Measurements from ENCODE around the gene RILPL1.
"Not testable (repeated sequence)": the region's sequence is repeated elsewhere in the genome, so short reads cannot be mapped to it uniquely, and the experiment has no call there.

RILPL1 gene

DNA sequence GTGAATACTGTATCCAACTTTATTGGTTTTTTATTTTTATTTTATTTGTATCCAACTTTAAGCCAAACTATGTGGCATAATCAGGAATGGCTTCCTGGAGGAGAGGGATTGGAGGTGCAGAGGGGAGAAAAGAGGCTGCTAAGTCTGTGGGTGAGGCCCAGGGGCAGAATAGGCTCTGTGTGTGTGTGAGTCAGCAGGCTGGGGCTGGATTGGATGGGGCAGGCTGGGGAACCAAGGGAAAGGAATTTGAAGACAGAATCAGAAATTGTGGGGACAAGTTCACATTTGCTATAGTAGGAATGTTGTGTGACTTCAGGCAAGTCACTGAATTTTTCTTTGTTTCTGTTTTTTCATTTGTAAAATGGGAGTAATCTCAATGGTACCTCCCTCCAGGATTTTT, 12.8 kb upstream of the RILPL1 start:
- intact Hi-C loops (cut with micrococcal nuclease) = no loop called here
- no peaks in the 10 kb centered on the region for H3K36me3 Mint-ChIP-seq (ENCODE audit: low read depth)
- peaks cover under 1% of the 10 kb centered on the region for H3K4me1 Mint-ChIP-seq (ENCODE audit: low read depth)
- peaks cover 18% of the 10 kb centered on the region for H3K27me3 Mint-ChIP-seq
- H3K9me3 Mint-ChIP-seq = no peaks in the 10 kb centered on the region
- H3K27ac Mint-ChIP-seq = no peak overlapping the region
- no peak overlapping the region for H3K4me3 Mint-ChIP-seq

GRCh38 chr12:123543541-123543940, 10.0 kb upstream of the RILPL1 start:
- intact Hi-C loops (cut with micrococcal nuclease) = no loop called here
- H3K4me1 Mint-ChIP-seq (ENCODE audit: low read depth) = no peaks in the 10 kb centered on the region
- H3K4me3 Mint-ChIP-seq = no peak overlapping the region
- H3K9me3 Mint-ChIP-seq = no peaks in the 10 kb centered on the region
- H3K36me3 Mint-ChIP-seq (ENCODE audit: low read depth) = no peaks in the 10 kb centered on the region
- H3K27me3 Mint-ChIP-seq = peaks cover 39% of the 10 kb centered on the region
- no peak overlapping the region for H3K27ac Mint-ChIP-seq

DNA sequence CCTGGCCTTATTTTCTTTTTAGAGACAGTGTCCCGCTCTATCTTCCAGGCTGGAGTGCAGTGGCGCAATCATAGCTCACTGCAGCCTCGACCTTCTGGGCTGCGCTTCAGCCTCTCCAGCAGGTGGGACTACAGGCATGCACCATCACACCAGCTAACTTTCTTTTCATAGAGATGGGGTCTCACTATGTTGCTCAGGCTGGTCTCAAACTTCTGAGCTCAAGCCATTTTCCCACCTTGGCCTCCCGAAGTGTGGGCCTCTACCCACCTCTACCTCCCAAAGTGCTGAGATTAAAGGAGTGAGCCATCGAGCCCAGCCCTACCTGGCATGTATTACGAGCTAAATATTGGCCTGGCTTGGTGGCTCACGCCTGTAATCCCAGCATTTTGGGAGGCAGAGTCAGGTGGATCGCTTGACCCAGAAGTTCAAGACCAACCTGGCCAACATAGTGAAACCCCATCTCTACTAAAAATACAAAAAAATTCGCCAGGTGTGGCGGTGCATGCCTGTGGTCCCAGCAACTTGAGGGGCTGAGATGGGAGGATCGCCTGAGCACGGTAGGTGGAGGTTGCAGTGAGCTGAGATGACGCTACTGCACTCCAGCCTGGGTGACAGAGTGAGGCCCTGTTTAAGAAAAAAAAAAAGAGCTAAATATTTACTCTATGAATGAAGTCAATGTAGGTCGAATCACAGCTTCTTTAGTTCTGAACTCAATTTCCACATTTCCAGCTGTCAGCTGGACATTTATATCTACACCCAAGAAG, 7.6 kb upstream of the RILPL1 start:
- Mint-ChIP-seq H3K27ac (no peak overlapping the region), H3K36me3 (ENCODE audit: low read depth) (no peaks in the 10 kb centered on the region), H3K4me3 (no peak overlapping the region), H3K9me3 (no peaks in the 10 kb centered on the region), H3K27me3 (peaks cover 44% of the 10 kb centered on the region), H3K4me1 (ENCODE audit: low read depth) (no peaks in the 10 kb centered on the region)
- intact Hi-C loops (cut with micrococcal nuclease) = no loop called here

GRCh38 chr12:123535952-123536351, 2.4 kb upstream of the RILPL1 start:
- H3K4me1 Mint-ChIP-seq (ENCODE audit: low read depth) = peaks cover 22% of the 10 kb centered on the region
- H3K27ac Mint-ChIP-seq; H3K9me3 Mint-ChIP-seq; H3K4me3 Mint-ChIP-seq; intact Hi-C loops (cut with micrococcal nuclease): not testable (repeated sequence)
- peaks cover 11% of the 10 kb centered on the region for H3K36me3 Mint-ChIP-seq (ENCODE audit: low read depth)
- H3K27me3 Mint-ChIP-seq = peaks cover 72% of the 10 kb centered on the region

DNA sequence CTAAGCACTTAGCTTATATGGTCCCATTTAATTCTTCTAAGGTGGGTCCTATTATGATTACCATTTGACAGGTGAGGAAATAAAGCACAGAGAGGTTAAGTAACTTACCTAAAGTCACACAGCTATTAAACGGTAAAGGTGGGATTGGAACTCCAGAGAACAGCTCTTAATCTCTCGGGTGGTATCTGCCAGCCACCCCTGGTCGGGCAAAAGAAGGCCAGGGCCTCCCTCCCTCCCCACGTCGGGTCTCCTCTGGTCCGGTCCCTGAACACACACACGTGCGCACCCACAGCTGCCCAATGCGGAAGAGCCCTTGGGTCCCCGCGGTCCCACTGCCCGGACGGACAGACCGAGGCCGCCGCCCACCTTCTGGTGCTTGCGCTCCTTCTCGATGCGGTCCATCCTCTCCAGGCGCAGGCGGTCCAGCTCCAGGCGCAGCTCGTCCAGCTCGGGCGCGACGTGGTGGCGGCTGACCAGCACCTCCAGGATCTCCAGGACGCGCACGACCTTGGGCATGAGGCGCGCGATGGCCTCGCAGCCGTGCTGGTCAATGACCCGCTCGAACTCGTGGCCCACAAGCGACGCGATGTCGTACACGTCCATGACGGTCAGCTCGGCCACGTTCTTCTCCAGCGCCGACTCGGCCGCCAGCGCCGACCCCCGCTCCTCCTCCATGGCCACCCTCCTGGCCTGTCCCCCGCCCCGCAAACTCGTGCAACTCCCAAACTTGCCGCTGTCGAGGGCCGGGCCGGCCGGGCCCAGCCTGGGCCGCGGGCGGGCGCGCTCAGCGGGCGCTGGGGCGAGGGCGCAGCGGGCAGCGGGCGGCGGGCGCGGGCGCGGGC, 490 bp downstream of the RILPL1 start:
- Mint-ChIP-seq H3K36me3 (ENCODE audit: low read depth) (peaks cover 28% of the 10 kb centered on the region), H3K4me1 (ENCODE audit: low read depth) (peaks cover 33% of the 10 kb centered on the region), H3K27ac (peak overlapping the region; percentile 84), H3K27me3 (peaks cover 71% of the 10 kb centered on the region), H3K9me3 (no peaks in the 10 kb centered on the region), H3K4me3 (peak overlapping the region; percentile 80)
- intact Hi-C loops (cut with micrococcal nuclease) = loop anchor here (1.0 to 2.0 kb wide), 2 partner anchors 26 to 49 kb away; no protein-coding TSS in a partner anchor

GRCh38 chr12:123532019-123532418, 1.5 kb downstream of the RILPL1 start:
- Mint-ChIP-seq H3K4me1 (ENCODE audit: low read depth) (peaks cover 33% of the 10 kb centered on the region), H3K36me3 (ENCODE audit: low read depth) (peaks cover 36% of the 10 kb centered on the region), H3K27me3 (peaks cover 71% of the 10 kb centered on the region), H3K4me3 (peak overlapping the region; percentile 80), H3K9me3 (no peaks in the 10 kb centered on the region), H3K27ac (peak overlapping the region; percentile 84)
- intact Hi-C loops (cut with micrococcal nuclease) = loop anchor here (2.0 kb wide), 1 partner anchor 27 kb away; no protein-coding TSS in a partner anchor

GRCh38 chr12:123531091-123531490, 2.4 kb downstream of the RILPL1 start:
- H3K27me3 Mint-ChIP-seq = peaks cover 74% of the 10 kb centered on the region
- H3K27ac Mint-ChIP-seq = no peak overlapping the region
- no peak overlapping the region for H3K4me3 Mint-ChIP-seq
- intact Hi-C loops (cut with micrococcal nuclease) = no loop called here
- H3K9me3 Mint-ChIP-seq = no peaks in the 10 kb centered on the region
- H3K36me3 Mint-ChIP-seq (ENCODE audit: low read depth) = peaks cover 36% of the 10 kb centered on the region
- peaks cover 39% of the 10 kb centered on the region for H3K4me1 Mint-ChIP-seq (ENCODE audit: low read depth)

- Mint-ChIP-seq H3K9me3 (no peaks in the 10 kb centered on the region), H3K36me3 (ENCODE audit: low read depth) (peaks cover 36% of the 10 kb centered on the region), H3K4me3 (no peak overlapping the region), H3K27me3 (peaks cover 71% of the 10 kb centered on the region), H3K27ac (no peak overlapping the region), H3K4me1 (ENCODE audit: low read depth) (peaks cover 39% of the 10 kb centered on the region)
- intact Hi-C loops (cut with micrococcal nuclease) = no loop called here
Observed at GRCh38 chr12:123530668-123531067, 2.9 kb downstream of the RILPL1 start.

GRCh38 chr12:123529686-123530085, 3.8 kb downstream of the RILPL1 start:
- no peak overlapping the region for H3K27ac Mint-ChIP-seq
- H3K4me3 Mint-ChIP-seq = no peak overlapping the region
- H3K36me3 Mint-ChIP-seq (ENCODE audit: low read depth) = peaks cover 39% of the 10 kb centered on the region
- peaks cover 68% of the 10 kb centered on the region for H3K27me3 Mint-ChIP-seq
- no peaks in the 10 kb centered on the region for H3K9me3 Mint-ChIP-seq
- peaks cover 39% of the 10 kb centered on the region for H3K4me1 Mint-ChIP-seq (ENCODE audit: low read depth)
- intact Hi-C loops (cut with micrococcal nuclease) = no loop called here

DNA sequence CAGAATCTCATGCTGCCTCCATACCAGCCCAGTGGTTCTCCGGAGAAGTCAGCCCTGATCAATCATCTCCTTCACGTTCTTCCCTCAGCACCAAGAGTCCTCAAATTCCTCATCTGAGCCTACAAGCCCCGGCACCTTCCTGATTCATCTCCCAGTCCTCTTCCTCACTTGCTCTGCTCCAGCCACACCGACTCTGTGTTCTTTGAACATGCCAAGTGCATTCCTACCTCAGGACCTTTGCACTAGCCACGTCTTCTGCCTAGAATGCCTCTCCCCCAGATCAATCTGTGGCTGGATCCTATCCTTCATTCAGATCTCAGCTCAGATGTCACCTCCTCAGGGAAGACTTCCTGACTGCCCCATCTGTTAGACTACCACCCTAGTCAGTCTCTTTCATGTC, 4.7 kb downstream of the RILPL1 start:
- Mint-ChIP-seq H3K36me3 (ENCODE audit: low read depth) (peaks cover 47% of the 10 kb centered on the region), H3K9me3 (no peaks in the 10 kb centered on the region), H3K27ac (no peak overlapping the region), H3K4me3 (no peak overlapping the region), H3K27me3 (peaks cover 64% of the 10 kb centered on the region), H3K4me1 (ENCODE audit: low read depth) (peaks cover 39% of the 10 kb centered on the region)
- intact Hi-C loops (cut with micrococcal nuclease) = no loop called here

- Mint-ChIP-seq H3K4me1 (ENCODE audit: low read depth) (peaks cover 22% of the 10 kb centered on the region), H3K36me3 (ENCODE audit: low read depth) (peaks cover 61% of the 10 kb centered on the region), H3K4me3 (no peak overlapping the region), H3K27ac (no peak overlapping the region), H3K27me3 (peaks cover 63% of the 10 kb centered on the region), H3K9me3 (no peaks in the 10 kb centered on the region)
- intact Hi-C loops (cut with micrococcal nuclease) = no loop called here
Observed at GRCh38 chr12:123526542-123527080, 6.9 kb downstream of the RILPL1 start.

GRCh38 chr12:123524378-123524777, 9.1 kb downstream of the RILPL1 start:
- Mint-ChIP-seq H3K36me3 (ENCODE audit: low read depth) (peaks cover 69% of the 10 kb centered on the region), H3K9me3 (no peaks in the 10 kb centered on the region), H3K4me3 (no peak overlapping the region), H3K27me3 (peaks cover 46% of the 10 kb centered on the region), H3K4me1 (ENCODE audit: low read depth) (peaks cover 16% of the 10 kb centered on the region), H3K27ac (no peak overlapping the region)
- intact Hi-C loops (cut with micrococcal nuclease) = no loop called here

DNA sequence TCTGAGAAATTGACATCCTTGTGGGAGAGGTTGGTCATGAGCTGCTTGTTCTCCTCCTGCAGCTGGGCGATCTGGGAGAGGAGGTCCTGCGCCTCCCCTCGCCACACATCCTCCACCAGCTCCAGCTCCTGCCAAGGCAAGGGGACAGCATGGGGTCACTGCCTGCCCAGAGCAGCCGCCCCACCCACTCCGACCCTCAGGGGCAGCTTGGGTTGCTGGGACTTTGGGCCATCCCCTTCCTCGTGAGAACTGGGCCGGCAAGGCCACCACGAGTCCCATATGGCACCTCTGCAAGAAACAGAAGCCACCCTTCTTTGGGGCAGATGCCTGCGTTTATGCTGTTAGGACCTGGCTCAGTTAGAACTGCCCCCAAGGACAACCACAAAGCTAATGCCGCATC, 10.0 kb downstream of the RILPL1 start:
- Mint-ChIP-seq H3K4me1 (ENCODE audit: low read depth) (peaks cover 18% of the 10 kb centered on the region), H3K27me3 (peaks cover 38% of the 10 kb centered on the region), H3K4me3 (no peak overlapping the region), H3K27ac (no peak overlapping the region), H3K36me3 (ENCODE audit: low read depth) (peaks cover 68% of the 10 kb centered on the region), H3K9me3 (no peaks in the 10 kb centered on the region)
- intact Hi-C loops (cut with micrococcal nuclease) = no loop called here

DNA sequence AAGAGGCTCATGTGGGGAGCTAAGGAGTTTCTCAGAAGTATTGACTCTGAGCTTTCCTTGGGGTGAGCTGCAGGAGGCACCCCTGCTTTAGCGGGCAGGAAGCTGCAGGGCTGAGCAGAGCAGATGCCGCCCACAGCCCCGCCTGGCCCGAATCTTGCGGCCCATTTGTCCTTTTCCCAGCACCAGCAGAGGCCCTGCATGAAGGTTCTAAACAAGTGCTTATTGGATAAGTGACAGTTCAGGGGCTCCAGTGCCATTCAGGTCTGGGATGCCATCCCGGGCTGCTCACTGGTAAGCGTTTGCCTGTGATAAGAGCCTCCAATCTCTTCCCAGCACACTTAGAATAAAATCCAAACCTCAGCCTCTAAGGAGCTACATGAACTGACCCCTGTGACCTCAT, 11.4 kb downstream of the RILPL1 start:
- intact Hi-C loops (cut with micrococcal nuclease) = no loop called here
- H3K36me3 Mint-ChIP-seq (ENCODE audit: low read depth) = peaks cover 69% of the 10 kb centered on the region
- H3K27me3 Mint-ChIP-seq = peaks cover 28% of the 10 kb centered on the region
- H3K4me3 Mint-ChIP-seq = no peak overlapping the region
- no peak overlapping the region for H3K27ac Mint-ChIP-seq
- no peaks in the 10 kb centered on the region for H3K9me3 Mint-ChIP-seq
- H3K4me1 Mint-ChIP-seq (ENCODE audit: low read depth) = peaks cover 18% of the 10 kb centered on the region

All from dendritic cell treated with granulocyte-macrophage colony-stimulating factor and Interleukin-4, amounts not matched to agents 40 ng/mL and 50 ng/mL, for 4 days (primary cell).